Activated T-helper 2 cell treated with anti-CD3 and anti-CD28 coated beads, Interferon-gamma antibody, Interleukin-2, Interleukin-4, amounts not matched to agents 10 μg/mL and 5 μg/mL and 100 μg/mL, durations not matched to agents 14 hours and 24 hours and 36 hours (primary cell): ENCODE measurements around the gene PTK7. TPM values are rescaled to one million over a fixed set of nuclear protein-coding genes. Genes with fewer than 3 reads are reported as not detected.

Source experiments
- DNase-seq: peaks from one replicate; pipeline ENCODE4 v3.0.0; 2021; ENCODE audit warnings: low spot score
- H3K27ac Mint-ChIP-seq: one replicate; pipeline ENCODE4 v1.8.0; 2021; ENCODE audit warnings: mixed read lengths
- H3K27me3 Mint-ChIP-seq: one replicate; pipeline ENCODE4 v1.8.0; 2021; ENCODE audit warnings: low read depth, mixed read lengths
- H3K36me3 Mint-ChIP-seq: one replicate; pipeline ENCODE4 v1.8.0; 2021; ENCODE audit warnings: low read depth, mixed read lengths
- H3K4me1 Mint-ChIP-seq: one replicate; pipeline ENCODE4 v1.8.0; 2021; ENCODE audit warnings: low read depth, mixed read lengths
- H3K4me3 Mint-ChIP-seq: one replicate; pipeline ENCODE4 v1.8.0; 2021; ENCODE audit warnings: low read depth, mild to moderate bottlenecking, moderate library complexity, mixed read lengths
- H3K9me3 Mint-ChIP-seq: one replicate; pipeline ENCODE4 v1.8.0; 2021; ENCODE audit warnings: mixed read lengths
- intact Hi-C: fragments of 100-400 bp; cut with micrococcal nuclease; formaldehyde crosslinking; loops from one replicate; pipeline ENCODE4 v1.15.1; 2023
- total RNA-seq: library from RNA; stranded (reverse); gene quantifications from 2 replicates; pipeline ENCODE4 v1.2.3, GENCODE V29; 2022

PTK7 gene
- total RNA-seq, 1 donor from 2014 or later: 3.7 TPM

DNA sequence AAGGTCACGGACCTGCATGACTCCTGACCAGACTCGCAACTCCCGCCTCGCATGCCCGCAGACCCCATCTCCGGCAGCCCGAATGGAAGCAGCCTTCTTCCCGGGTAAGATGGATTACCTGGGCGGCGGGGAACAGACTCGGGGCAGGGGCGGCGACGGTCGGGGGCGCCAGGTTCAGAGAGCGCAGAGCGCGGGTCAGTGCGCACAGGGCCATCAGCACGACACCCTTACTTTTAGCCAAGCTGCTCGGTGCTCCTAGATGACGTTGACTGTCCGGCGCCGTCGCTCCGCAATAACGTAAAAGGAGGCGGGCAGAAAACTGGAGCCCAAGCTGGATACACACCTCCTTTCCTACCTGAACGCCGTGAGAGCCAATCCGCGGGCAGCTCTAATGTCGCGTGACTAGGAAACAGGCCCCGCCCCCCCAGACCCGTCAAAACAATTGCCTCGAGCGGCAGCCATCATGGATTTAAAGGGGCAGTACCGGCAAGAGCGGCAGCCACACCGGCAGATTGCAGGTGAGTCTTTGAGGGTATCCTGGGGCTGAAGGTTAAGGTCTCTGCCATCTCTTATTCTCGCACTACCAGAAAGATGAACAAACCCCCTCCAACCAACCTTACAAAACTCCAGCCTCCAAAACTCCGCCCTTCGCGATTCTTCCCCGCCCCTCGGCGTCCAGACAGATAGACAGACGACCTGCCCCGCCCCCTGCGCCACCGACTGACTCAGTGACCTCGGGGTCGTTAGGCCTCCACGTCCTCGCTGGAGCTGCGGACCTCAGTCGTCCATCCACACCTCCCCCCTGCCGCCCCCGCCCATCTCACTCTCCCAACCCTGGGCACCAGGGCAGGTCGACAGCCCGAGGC, 16.7 kb upstream of the PTK7 start, which contains the start of the genes KLC4 and MRPL2:
KLC4 (plus strand) TSS at position 464 of the 866 bp plus-strand sequence. CDS start 1,705 bp downstream, outside the sequence.
MRPL2 (minus strand) TSS at position 267 of the 866 bp plus-strand sequence; CDS start at position 214, 53 bp downstream.
- no peaks in the 10 kb centered on the region for H3K9me3 Mint-ChIP-seq
- intact Hi-C loops: loop anchor here (1.0 to 10.0 kb wide), 5 partner anchors 45 to 1495 kb away; partner anchors contain the start of genes CNPY3, KLHDC3, PEX6 and SRF
- H3K27ac Mint-ChIP-seq: peak within 1 kb of the TSS; percentile 98
- H3K27me3 Mint-ChIP-seq: no peaks in the 10 kb centered on the region
- peaks cover 26% of the 10 kb centered on the region for H3K36me3 Mint-ChIP-seq
- peak within 1 kb of the TSS; percentile 93 for H3K4me3 Mint-ChIP-seq
- H3K4me1 Mint-ChIP-seq: peaks cover 28% of the 10 kb centered on the region
- DNase-seq: peak; percentile 96

- H3K36me3 Mint-ChIP-seq: peaks cover 25% of the 10 kb centered on the region
- H3K4me1 Mint-ChIP-seq: peaks cover 28% of the 10 kb centered on the region
- no peak for DNase-seq
- peak overlapping the region; percentile 98 for H3K27ac Mint-ChIP-seq
- no peaks in the 10 kb centered on the region for H3K9me3 Mint-ChIP-seq
- intact Hi-C loops: no loop called here
- no peaks in the 10 kb centered on the region for H3K27me3 Mint-ChIP-seq
- peak overlapping the region; percentile 93 for H3K4me3 Mint-ChIP-seq
Measured at GRCh38 chr6:43060034-43060754, 15.9 kb upstream of the PTK7 start.

- Mint-ChIP-seq H3K4me3 (peak overlapping the region; percentile 93), H3K4me1 (peaks cover 28% of the 10 kb centered on the region), H3K27me3 (no peaks in the 10 kb centered on the region), H3K36me3 (peaks cover 17% of the 10 kb centered on the region), H3K27ac (peak overlapping the region; percentile 56), H3K9me3 (no peaks in the 10 kb centered on the region)
- no peak for DNase-seq
- intact Hi-C loops: no loop called here
Measured at GRCh38 chr6:43060755-43061633, 15.1 kb upstream of the PTK7 start.

- Mint-ChIP-seq H3K9me3 (no peaks in the 10 kb centered on the region), H3K4me3 (no peak overlapping the region), H3K4me1 (peaks cover 28% of the 10 kb centered on the region), H3K27ac (no peak overlapping the region), H3K36me3 (peaks cover 13% of the 10 kb centered on the region), H3K27me3 (no peaks in the 10 kb centered on the region)
- no peak for DNase-seq
- intact Hi-C loops: no loop called here
Measured at GRCh38 chr6:43061861-43062260, 14.3 kb upstream of the PTK7 start.

DNA sequence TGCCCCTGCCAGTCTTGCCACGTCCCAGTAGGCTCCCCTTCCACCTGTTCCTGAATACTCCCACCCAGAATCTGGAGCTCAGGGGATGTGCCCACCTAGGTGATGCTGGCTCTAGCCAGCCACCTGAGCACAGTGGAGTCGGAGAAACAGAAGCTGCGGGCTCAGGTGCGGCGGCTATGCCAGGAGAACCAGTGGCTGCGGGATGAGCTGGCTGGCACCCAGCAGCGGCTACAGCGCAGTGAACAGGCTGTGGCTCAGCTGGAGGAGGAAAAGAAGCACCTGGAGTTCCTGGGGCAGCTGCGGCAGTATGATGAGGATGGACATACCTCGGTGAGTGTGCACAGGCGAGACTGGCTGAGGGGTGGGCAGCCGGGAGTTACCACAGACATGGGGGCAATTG, 13.3 kb upstream of the PTK7 start:
- H3K4me3 Mint-ChIP-seq: no peak overlapping the region
- intact Hi-C loops: no loop called here
- DNase-seq: no peak
- H3K27me3 Mint-ChIP-seq: no peaks in the 10 kb centered on the region
- peaks cover 27% of the 10 kb centered on the region for H3K4me1 Mint-ChIP-seq
- no peaks in the 10 kb centered on the region for H3K9me3 Mint-ChIP-seq
- H3K36me3 Mint-ChIP-seq: peaks cover 9% of the 10 kb centered on the region
- H3K27ac Mint-ChIP-seq: no peak overlapping the region

DNA sequence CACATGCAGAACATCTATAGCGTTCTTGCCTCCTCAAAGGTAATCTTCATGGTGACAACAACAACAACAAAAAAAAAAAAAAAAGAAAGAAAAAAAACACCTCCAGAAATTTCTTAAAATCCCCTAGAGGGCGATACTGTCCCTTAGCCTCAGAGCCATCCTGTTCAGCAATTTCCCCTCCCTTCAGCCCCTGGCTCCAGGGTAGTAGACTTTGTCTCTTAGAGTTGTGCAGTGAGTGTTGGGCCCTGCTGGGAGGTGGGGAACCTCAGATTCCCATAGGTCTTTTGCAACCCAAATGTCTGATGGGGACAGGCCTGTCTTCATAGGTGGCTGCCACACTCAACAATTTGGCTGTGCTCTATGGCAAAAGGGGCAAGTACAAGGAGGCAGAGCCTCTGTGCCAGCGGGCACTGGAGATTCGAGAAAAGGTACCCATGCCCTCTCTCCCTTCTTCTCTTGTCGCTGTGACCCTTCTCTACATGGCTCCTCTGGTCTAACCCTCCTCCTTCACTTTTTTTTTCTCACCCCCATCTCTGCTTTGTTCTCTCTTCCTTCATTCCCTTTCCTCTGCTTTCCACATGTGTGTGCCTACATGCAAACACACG, 6.0 kb upstream of the PTK7 start:
- peaks cover 6% of the 10 kb centered on the region for H3K36me3 Mint-ChIP-seq
- no peak for DNase-seq
- peaks cover 4% of the 10 kb centered on the region for H3K4me1 Mint-ChIP-seq
- no peak overlapping the region for H3K27ac Mint-ChIP-seq
- H3K9me3 Mint-ChIP-seq: no peaks in the 10 kb centered on the region
- no peak overlapping the region for H3K4me3 Mint-ChIP-seq
- intact Hi-C loops: loop anchor here (1.0 kb wide), 1 partner anchor 73 kb away; no protein-coding TSS in a partner anchor
- H3K27me3 Mint-ChIP-seq: peaks cover 2% of the 10 kb centered on the region

GRCh38 chr6:43074847-43075669, 1.1 kb upstream of the PTK7 start:
- intact Hi-C loops: no loop called here
- DNase-seq: no peak
- peaks cover 22% of the 10 kb centered on the region for H3K27me3 Mint-ChIP-seq
- H3K4me3 Mint-ChIP-seq: peak overlapping the region; percentile 19
- H3K36me3 Mint-ChIP-seq: peaks cover 6% of the 10 kb centered on the region
- no peaks in the 10 kb centered on the region for H3K9me3 Mint-ChIP-seq
- peaks cover under 1% of the 10 kb centered on the region for H3K4me1 Mint-ChIP-seq
- H3K27ac Mint-ChIP-seq: no peak overlapping the region

GRCh38 chr6:43076464-43077332, 584 bp downstream of the PTK7 start:
- DNase-seq: no peak
- intact Hi-C loops: no loop called here
- Mint-ChIP-seq H3K27ac (no peak overlapping the region), H3K4me3 (peak overlapping the region; percentile 62), H3K9me3 (no peaks in the 10 kb centered on the region), H3K36me3 (peaks cover 6% of the 10 kb centered on the region), H3K4me1 (no peaks in the 10 kb centered on the region), H3K27me3 (peaks cover 31% of the 10 kb centered on the region)

- no peak for DNase-seq
- intact Hi-C loops: no loop called here
- peak overlapping the region; percentile 62 for H3K4me3 Mint-ChIP-seq
Measured at GRCh38 chr6:43077333-43077809, 1.3 kb downstream of the PTK7 start.

GRCh38 chr6:43077981-43078511, 1.9 kb downstream of the PTK7 start:
- Mint-ChIP-seq H3K9me3 (no peaks in the 10 kb centered on the region), H3K27me3 (peaks cover 32% of the 10 kb centered on the region), H3K4me3 (peak overlapping the region; percentile 0), H3K27ac (no peak overlapping the region), H3K4me1 (no peaks in the 10 kb centered on the region), H3K36me3 (peaks cover under 1% of the 10 kb centered on the region)
- no peak for DNase-seq
- intact Hi-C loops: no loop called here

More at GRCh38 chr6:43077333-43077809, 1.3 kb downstream of the PTK7 start:
- Mint-ChIP-seq H3K4me1 (no peaks in the 10 kb centered on the region), H3K27ac (no peak overlapping the region), H3K9me3 (no peaks in the 10 kb centered on the region), H3K36me3 (peaks cover 6% of the 10 kb centered on the region), H3K27me3 (peaks cover 32% of the 10 kb centered on the region)
